AG20443 (cell line): ENCODE results near the gene JAKMIP1.

Experiments
- DNase-seq: peaks from one replicate; pipeline ENCODE4 v3.0.0; 2012; ENCODE audit warnings: low spot score, mixed read lengths

The JAKMIP1 gene

GRCh38 chr4:5992171-5992827, 208.1 kb downstream of the JAKMIP1 start:
- DNase-seq, result no peak

DNA sequence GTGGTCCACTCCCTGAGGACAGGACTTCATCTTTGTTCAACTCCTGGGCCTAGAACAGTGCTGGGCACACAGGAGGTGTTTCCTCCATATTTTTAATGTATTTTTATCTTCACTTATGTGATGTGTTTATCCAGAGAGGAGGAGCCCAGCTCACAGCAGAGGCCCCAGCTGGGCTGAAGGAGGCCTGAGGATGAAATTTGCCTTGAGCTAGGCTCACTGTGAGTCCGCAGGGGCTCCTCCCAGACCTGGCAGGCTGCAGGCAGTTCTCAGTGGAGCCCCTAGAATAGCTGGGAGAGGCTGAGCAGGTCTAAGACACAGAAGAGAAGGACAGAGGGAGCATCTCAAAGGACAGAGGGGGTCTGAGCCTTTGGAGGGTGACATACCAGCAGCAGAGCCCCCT, 208.9 kb downstream of the JAKMIP1 start:
- DNase-seq, result no peak

- DNase-seq, result no peak
These were observed 209.7 kb downstream of the JAKMIP1 start for GRCh38 chr4:5990446-5991160.

DNA sequence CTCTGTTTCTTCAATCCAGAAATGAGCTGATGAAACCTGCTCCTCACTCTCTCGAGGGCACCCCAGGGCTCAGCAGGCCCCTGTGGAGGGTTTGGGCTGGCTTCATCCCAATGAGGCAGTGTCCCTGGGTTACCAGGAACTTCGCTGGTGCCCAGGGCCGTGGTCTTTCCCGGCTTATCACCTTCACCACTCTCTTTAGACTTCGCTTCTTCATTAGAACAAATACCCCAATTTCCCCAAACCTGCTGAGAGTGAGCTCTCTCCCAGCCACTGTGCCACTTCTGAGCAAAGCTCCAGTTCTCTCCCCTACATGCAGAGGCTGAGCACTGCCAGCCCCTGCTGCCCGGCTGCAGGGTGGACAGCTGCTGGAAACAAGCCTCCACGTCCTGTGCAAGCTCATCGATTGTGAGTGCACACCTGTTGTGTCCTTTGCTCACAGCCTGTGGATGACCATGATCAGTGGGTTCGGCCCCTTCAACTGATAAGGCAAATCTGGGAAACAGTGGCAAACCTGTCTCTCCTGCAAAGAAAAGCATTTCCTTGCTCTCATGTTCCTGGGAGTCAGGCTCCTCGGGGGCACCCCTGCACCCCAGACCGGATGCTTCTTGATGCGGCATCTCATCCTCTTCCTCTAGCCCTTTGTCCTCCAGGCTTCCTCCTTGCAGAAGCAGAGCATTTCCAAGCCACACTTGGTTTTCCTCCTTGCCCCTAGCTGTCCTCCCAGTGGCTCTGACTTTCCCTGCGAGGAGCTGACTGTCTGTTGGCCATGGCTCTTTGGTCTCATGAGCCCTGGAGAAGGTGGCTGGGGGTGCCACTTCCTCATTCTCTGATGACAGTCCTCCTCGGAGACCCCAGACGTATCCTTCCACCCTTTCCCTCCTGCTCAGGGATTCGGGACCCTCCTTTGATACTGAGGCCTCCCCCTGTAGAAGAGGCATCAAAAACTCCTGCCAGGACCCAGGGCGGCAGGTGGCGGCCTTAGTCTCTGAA, 210.8 kb downstream of the JAKMIP1 start:
- DNase-seq, result no peak

DNA sequence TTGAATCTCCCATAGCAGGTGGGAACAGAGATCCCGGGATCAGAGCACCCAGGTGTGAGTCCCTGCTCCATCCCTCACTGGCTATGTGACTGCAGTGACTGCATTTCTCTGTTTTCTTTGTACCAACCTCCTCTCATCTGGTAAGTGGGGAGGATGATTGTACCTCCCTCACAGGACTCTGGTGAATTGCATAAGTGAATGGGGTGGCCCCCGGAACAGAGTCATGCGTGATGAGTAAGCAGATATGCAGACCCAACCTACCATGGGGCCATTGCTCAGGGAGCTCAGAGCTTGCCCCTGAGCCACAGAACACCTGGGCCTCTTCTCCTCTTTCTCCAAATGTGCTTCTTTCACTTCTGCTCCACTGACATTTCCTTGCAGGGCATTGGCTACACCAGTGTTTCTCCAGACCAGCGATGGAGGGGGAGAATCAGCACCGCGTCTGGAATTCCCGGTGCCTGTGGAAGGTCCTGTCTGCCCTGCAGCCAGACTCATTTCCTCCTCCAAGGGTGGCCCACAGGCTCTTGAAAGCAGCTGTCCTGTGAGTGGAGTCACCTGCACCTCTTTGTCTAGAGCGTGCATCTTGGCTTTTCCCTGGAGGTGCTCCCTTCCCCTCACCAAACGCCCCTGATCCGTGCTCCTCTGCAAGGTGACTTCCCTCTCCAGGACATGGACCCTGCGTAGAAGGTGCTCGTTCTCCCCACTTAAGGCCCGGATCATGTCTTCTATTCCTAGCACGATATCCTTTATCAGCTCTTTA, 212.1 kb downstream of the JAKMIP1 start:
- no peak for DNase-seq

DNA sequence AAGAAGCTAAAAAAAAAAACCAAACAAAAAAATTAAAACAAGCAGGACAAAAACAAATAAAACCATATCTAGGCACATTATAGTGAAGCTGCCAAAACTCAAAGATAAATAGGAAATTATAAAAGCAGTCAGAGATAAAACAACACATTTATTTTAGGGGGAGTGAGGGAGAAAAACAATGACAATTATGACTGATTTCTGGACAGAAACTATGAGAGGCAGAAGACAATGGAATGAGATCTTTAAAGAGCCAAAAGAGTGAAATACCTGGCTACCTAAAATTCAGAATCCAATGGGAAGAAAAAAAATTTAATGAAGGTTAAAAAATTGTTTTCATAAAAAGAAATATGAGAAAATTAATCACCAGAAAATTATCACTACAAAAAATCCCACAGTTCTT, 215.5 kb downstream of the JAKMIP1 start:
- DNase-seq, result no peak

DNA sequence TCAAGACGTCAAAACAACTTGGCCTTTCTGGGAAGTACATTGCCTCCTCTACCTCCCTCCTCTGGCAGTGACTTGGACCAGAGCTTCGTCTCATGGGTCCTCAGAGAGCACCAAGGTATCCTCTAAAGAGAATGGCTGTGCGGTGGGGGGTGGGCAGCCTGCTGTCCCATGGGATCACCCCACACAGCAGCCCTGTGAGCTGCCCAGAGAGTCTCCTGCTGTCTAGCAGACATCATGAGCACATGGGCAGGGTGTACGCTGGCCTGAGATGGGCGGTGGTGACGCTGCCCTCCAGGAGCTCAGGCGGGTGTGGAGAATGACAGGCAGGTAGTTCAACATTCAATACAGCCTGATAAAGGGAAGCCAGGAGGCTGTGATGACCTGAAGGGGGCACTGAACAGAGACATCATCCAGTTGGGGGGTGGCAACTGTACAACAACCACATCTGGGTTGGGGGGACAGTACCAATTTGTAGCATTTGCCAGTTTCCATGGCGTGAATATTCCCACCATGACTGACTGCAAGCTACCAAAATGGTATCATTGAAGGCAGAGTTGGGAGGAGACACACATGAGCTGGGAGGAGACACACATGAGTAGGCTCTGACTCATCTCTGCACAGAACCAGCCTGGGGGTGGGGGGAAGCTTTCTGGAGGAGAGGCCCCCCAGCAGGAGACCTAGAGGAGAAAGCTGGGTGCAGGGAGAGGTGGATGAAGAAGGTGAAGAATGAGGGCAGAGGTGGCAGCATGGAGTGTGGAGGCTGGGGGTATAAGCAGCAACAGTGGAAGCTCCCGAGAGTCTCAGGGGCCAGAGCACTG, 218.0 kb downstream of the JAKMIP1 start:
- no peak for DNase-seq

DNA sequence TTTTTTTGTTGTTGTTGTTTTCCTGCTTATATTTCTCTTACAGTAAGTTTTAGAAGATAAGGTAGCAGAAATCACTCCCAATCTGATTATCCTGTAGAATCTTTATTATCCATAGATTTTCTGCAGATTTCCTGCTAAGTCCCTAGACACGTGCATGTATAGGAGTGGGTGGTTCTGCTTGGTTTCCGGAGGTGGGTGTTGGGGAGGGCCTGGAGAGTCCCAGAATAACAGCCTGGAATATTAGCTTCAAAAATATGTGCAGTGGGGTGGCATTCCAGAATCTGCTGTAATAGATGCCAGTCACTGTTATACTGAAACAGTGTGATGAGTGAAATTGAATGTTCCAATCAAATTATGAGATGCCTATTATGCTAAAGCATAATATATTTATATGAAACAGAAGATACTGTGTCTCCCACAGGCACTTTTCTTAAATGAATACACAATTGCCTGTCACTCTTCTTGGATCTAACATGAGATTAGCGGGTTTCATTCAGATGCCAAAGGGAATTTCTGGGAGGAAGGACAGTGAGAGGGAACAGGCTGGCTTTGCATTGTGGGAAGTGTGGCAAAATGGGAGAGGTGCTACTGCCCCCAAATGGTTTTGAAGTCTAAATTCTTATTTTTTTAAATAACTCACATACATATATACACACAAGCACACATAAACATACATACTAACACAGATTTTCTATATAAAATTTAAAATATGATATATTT, 219.8 kb downstream of the JAKMIP1 start:
- DNase-seq, result no peak

DNA sequence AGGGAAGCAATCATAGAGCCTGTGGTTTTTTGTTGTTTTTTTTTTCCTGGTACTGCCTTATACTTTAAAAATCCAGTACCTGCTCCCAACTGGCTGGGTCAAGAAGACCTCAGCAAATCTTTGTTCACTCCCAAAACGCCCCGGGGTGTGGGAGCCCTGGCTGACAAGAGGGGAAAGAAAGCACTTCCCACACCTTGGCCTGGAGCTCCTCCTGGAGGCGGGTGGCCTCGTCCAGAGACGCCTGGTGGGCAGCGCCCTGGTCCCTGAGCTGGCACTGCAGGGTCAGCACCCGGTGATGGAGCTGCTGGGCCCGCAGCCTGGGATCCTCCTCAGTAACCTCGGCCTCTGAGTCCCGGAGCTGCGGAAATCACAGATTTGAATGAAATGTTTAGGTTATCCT, 220.4 kb downstream of the JAKMIP1 start:
- DNase-seq, result peak; percentile 44

GRCh38 chr4:5976921-5977320, 223.4 kb downstream of the JAKMIP1 start:
- no peak for DNase-seq

DNA sequence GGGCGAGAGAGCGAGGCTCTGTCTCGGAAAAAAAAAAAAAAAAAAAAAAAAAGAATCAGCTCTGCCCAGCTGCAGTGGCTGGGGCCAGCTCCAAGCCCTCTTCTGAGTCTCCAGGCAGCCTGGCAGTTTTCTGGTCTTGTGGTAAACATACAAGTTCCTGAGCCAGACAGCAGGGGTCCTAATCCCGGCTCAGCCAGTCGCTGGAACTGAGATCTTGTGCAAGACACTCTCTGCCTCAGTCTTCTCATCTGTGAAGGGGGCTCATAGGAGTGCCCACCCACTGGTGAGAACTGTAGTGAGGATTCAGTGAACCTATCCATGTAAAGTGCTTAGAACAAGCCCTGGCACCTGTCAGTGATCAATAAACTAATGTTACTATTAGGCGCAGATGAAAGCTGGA, 223.9 kb downstream of the JAKMIP1 start:
- DNase-seq, result no peak
